Lower lobe of right lung (tissue), 2 donors: ENCODE results near the gene MTERF4. TPM values are rescaled to one million over a fixed set of nuclear protein-coding genes. Genes with fewer than 3 reads are reported as not detected.
A peak's percentile ranks its signal among the peaks of the same experiment; 100 is the strongest.

ENCODE experiments used
- ATAC-seq, 2 donors: fragments of 200-7000 bp; cut with Tn5 transposase; one replicate each; pipeline ENCODE4 v1.9.1; 2020 to 2022; ENCODE audit warnings: mild to moderate bottlenecking in 2 of 2, moderate library complexity in 2 of 2
- DNase-seq: peaks from one replicate; pipeline ENCODE4 v3.0.0-alpha.2; 2020
- H3K27ac ChIP-seq: fragments of 200-600 bp; one replicate; pipeline ENCODE4 v1.8.0; 2022
- H3K27me3 ChIP-seq: fragments of 200-600 bp; one replicate; pipeline ENCODE4 v1.8.0; 2022; ENCODE audit warnings: low read depth
- H3K36me3 ChIP-seq: fragments of 200-600 bp; one replicate; pipeline ENCODE4 v1.8.0; 2022; ENCODE audit warnings: mild to moderate bottlenecking
- H3K4me1 ChIP-seq: fragments of 200-600 bp; one replicate; pipeline ENCODE4 v1.8.0; 2022
- H3K4me3 ChIP-seq: fragments of 200-600 bp; one replicate; pipeline ENCODE4 v1.8.0; 2022; ENCODE audit warnings: mild to moderate bottlenecking
- H3K9me3 ChIP-seq: fragments of 200-600 bp; one replicate; pipeline ENCODE4 v1.8.0; 2022
- intact Hi-C: fragments of 100-400 bp; cut with DNase I; formaldehyde crosslinking; loops from one replicate; pipeline ENCODE4 v1.11.0; 2022
- total RNA-seq: library from RNA; stranded (reverse); fragmentation: NEBNext Ultra II Directional; extraction: Animal tissue kit (Norgen Biotek cat#: 25700); gene quantifications from one replicate; pipeline ENCODE4 v1.2.1, GENCODE V29; 2021
- TF ChIP-seq, protein P1 (sequence below): fragments of 200-600 bp; IDR thresholded peaks from one replicate; pipeline ENCODE4 v1.8.0; 2022; ENCODE audit warnings: antibody characterized with exemption, mild to moderate bottlenecking
- donor health status: DM: no; HTN: yes; CAD: no; lungs with severe emphysema.

Gene MTERF4
- total RNA-seq, 1 donor from 2014 or later: 32.0 TPM

DNA sequence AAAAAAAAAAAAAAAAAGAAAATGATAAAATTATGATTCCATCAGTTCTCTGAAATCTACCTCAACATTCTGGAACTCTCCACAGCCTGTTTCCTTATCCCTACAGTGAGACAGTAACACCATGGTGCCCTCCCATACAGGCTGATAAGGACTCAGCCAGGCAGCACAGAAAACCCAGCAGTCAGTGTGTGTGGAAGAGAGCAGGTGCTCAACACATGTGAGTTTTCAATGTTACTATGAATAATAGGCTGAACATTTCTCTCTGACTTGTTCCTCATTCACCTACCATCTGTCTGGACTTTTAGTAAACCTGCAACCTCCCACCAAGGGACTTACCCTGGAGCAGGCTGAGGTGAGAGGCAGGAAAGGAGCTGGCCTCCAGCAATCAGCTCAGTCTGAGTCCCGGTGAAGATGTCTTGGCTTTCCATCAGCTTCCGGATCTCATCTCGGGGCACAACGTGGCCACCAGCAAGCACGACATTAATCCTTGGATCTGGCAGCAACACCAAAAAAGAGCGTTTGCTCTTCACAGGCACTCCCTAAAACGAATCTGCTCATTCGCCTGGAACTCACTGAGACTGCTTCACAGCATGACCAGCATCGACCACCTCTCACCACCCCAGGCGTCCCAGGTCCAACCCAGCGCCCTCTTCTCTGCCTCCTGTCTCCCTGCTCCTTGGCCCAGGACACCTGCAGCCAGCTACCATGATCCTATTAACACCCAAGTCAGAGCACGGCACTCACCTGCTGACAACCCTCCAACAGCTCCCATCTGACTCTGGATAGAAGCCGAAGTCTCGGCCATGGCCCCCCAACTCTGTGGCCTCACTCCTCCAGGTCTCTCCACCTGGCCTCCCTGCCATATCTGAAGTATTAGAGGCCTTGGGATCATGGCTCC lies 30.7 kb upstream of the MTERF4 start:
- Histone ChIP-seq H3K27ac (no peak overlapping the region), H3K4me1 (no peaks in the 10 kb centered on the region), H3K27me3 (no peaks in the 10 kb centered on the region), H3K9me3 (no peaks in the 10 kb centered on the region), H3K36me3 (peaks cover 9% of the 10 kb centered on the region), H3K4me3 (no peak overlapping the region)
- TF ChIP-seq, protein P1, sequence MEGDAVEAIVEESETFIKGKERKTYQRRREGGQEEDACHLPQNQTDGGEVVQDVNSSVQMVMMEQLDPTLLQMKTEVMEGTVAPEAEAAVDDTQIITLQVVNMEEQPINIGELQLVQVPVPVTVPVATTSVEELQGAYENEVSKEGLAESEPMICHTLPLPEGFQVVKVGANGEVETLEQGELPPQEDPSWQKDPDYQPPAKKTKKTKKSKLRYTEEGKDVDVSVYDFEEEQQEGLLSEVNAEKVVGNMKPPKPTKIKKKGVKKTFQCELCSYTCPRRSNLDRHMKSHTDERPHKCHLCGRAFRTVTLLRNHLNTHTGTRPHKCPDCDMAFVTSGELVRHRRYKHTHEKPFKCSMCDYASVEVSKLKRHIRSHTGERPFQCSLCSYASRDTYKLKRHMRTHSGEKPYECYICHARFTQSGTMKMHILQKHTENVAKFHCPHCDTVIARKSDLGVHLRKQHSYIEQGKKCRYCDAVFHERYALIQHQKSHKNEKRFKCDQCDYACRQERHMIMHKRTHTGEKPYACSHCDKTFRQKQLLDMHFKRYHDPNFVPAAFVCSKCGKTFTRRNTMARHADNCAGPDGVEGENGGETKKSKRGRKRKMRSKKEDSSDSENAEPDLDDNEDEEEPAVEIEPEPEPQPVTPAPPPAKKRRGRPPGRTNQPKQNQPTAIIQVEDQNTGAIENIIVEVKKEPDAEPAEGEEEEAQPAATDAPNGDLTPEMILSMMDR: no peak
- intact Hi-C loops: no loop called here
- DNase-seq: no peak
- no peak for ATAC-seq

- intact Hi-C loops: no loop called here
- Histone ChIP-seq H3K4me3 (no peak overlapping the region), H3K9me3 (no peaks in the 10 kb centered on the region), H3K36me3 (peaks cover 6% of the 10 kb centered on the region), H3K27me3 (no peaks in the 10 kb centered on the region), H3K27ac (no peak overlapping the region), H3K4me1 (no peaks in the 10 kb centered on the region)
- no peak for ATAC-seq
- no peak for DNase-seq
- TF ChIP-seq, protein P1: no peak
Observed at GRCh38 chr2:241131531-241131930, 29.4 kb upstream of the MTERF4 start.

GRCh38 chr2:241130316-241130715 lies 28.2 kb upstream of the MTERF4 start:
- DNase-seq: no peak
- no peaks in the 10 kb centered on the region for H3K27me3 ChIP-seq
- H3K27ac ChIP-seq: no peak overlapping the region
- H3K4me1 ChIP-seq: no peaks in the 10 kb centered on the region
- no peak overlapping the region for H3K4me3 ChIP-seq
- intact Hi-C loops: no loop called here
- no peaks in the 10 kb centered on the region for H3K36me3 ChIP-seq
- ATAC-seq: no peak
- H3K9me3 ChIP-seq: no peaks in the 10 kb centered on the region
- TF ChIP-seq, protein P1: no peak

DNA sequence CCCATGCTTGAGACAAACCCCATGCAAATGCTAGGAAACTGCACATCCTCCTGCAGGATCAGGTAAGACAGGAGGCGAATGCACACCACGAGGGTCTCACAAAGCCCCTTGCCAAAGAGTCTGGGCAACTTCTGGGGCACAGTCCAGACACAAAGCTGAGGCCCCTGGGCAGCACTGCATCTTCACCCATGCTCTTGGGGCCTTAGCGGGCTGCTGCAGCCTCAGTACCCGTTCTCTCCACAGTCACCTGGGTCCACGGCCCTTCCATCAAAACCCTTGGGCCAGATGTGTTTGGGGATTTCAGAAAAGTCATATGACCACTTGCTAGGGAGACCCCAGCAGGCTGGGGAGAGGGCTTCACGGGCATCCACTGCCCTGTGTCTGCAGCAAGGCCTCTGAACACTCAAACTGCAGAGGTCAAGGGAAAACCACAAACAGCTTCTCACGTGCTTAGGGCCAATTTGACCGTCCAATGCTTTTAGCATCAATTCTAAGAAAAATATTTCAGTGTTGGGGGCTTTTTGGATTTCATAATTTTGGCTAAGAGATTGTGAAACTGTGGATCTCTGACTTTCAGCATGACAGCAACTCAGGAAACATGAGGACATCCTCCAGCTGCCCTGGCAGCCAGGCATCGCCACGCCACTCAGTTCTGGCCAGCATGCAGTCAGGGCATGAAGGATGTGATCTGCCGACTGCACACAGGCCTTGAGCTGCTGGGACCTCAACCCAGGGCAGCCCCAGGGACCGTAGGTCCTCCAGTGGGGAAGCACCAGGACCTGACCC lies 27.2 kb upstream of the MTERF4 start:
- DNase-seq: no peak
- ATAC-seq: peak; percentile 37 to 46

DNA sequence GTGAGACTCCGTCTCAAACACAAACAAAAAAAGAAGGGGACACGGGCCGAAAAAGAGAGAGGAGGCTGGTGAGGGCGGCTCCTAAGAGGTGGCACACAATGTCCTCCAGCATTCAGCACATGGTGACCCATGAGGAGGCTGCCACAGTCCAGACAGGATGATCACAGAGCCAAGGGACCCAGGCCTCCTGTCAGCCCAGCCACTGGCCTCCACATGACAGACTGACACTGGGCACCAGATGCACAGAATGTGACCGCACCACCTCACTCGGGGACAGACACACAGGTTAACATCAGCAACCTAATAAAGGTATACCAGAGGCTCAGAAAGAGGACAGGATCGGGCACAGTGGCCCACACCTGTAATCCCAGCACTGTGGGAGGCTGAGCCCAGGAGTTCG lies 26.2 kb upstream of the MTERF4 start:
- H3K4me3 ChIP-seq: no peak overlapping the region
- intact Hi-C loops: no loop called here
- H3K27ac ChIP-seq: no peak overlapping the region
- TF ChIP-seq, protein P1: no peak
- no peaks in the 10 kb centered on the region for H3K36me3 ChIP-seq
- H3K9me3 ChIP-seq: no peaks in the 10 kb centered on the region
- H3K4me1 ChIP-seq: no peaks in the 10 kb centered on the region
- no peaks in the 10 kb centered on the region for H3K27me3 ChIP-seq
- DNase-seq (no peak), ATAC-seq (no peak)

More for the DNA sequence above, 27.2 kb upstream of the MTERF4 start:
- Histone ChIP-seq H3K27me3 (no peaks in the 10 kb centered on the region), H3K4me3 (no peak overlapping the region), H3K27ac (no peak overlapping the region), H3K36me3 (no peaks in the 10 kb centered on the region), H3K9me3 (no peaks in the 10 kb centered on the region), H3K4me1 (no peaks in the 10 kb centered on the region)
- TF ChIP-seq, protein P1: no peak
- intact Hi-C loops: no loop called here
